A549 (cell line): ENCODE results near the gene MIX23. TPM values are rescaled to one million over a fixed set of nuclear protein-coding genes. Genes with fewer than 3 reads are reported as not detected.

ENCODE experiments used
- ATAC-seq, 2 experiments: fragments of 200-7000 bp in 1 of 2; fragments of >200 bp in 1 of 2; cut with Nextera tagmentation in 1 of 2; cut with Tn5 transposase in 1 of 2; 3 replicates each; pipeline versions ENCODE4 v1.8.0 to v1.9.1; 2018 to 2020; ENCODE audit warnings: mild to moderate bottlenecking in 1 of 2, moderate library complexity in 1 of 2
- CTCF ChIA-PET: fragments of 300-600 bp; sonication (Branson Sonifier 250); formaldehyde crosslinking; extraction: SDS; loops from one replicate; lab custom pipeline; 2021; ENCODE audit warnings: antibody characterized with exemption, inconsistent platforms; lab: Yijun Ruan, JAX
- POLR2A ChIA-PET: fragments of 350-600 bp; formaldehyde crosslinking; extraction: SDS; loops from one replicate; lab custom pipeline; 2021; ENCODE audit warnings: antibody characterized with exemption, inconsistent platforms; lab: Yijun Ruan, JAX
- DNase-seq, 2 experiments: peaks; one replicate each; pipeline versions ENCODE4 v3.0.0 to v3.0.0-alpha.2; 2011 to 2016; ENCODE audit warnings: low read depth in 1 of 2, low spot score in 1 of 2
- FAIRE-seq: peaks from 2 replicates; lab custom pipeline; 2011; peaks lifted over from hg19 to GRCh38; lab: Jason Lieb, UNC
- H3K27ac ChIP-seq, 2 experiments: fragments of >200 bp; sonication (Bioruptor Twin); formaldehyde crosslinking; 3 replicates each; pipeline ENCODE4 v1.5.1; 2016 to 2017
- H3K4me1 ChIP-seq: fragments of >200 bp; sonication (Bioruptor Twin); formaldehyde crosslinking; 3 replicates; pipeline ENCODE4 v1.6.1; 2016
- H3K4me2 ChIP-seq: fragments of >200 bp; sonication (Bioruptor Twin); formaldehyde crosslinking; 3 replicates; pipeline ENCODE4 v1.6.1; 2016
- H3K4me3 ChIP-seq: fragments of >200 bp; sonication (Bioruptor Twin); formaldehyde crosslinking; 3 replicates; pipeline ENCODE4 v1.5.1; 2016
- H3K9me3 ChIP-seq: fragments of >200 bp; sonication (Bioruptor Twin); formaldehyde crosslinking; 3 replicates; pipeline ENCODE4 v1.6.1; 2016
- BCL3 ChIP-seq: fragments of >200 bp; sonication (Bioruptor Twin); formaldehyde crosslinking; IDR thresholded peaks from 3 replicates; pipeline ENCODE4 v1.6.1; 2016
- CBX8 ChIP-seq: fragments of 200-600 bp; sonication (generic); IDR thresholded peaks from 2 replicates; pipeline ENCODE4 v1.6.1; 2016
- CEBPB ChIP-seq, 2 experiments: fragments of >200 bp in 1 of 2; sonication (Bioruptor Twin) in 1 of 2; formaldehyde crosslinking in 1 of 2; IDR thresholded peaks; 2 replicates each; pipeline ENCODE4 v1.6.1; 2012 to 2016
- CTCF ChIP-seq: fragments of >200 bp; sonication (Bioruptor Twin); formaldehyde crosslinking; IDR thresholded peaks from 3 replicates; pipeline ENCODE4 v1.5.1; 2016
- E2F6 ChIP-seq: IDR thresholded peaks from 2 replicates; pipeline ENCODE4 v1.6.1; 2012; ENCODE audit warnings: low read depth, borderline replicate concordance
- EHMT2 ChIP-seq: fragments of 200-600 bp; sonication (generic); IDR thresholded peaks from 2 replicates; pipeline ENCODE4 v1.6.1; 2016; ENCODE audit warnings: antibody characterized with exemption, low read depth, mild to moderate bottlenecking, moderate library complexity
- ELK1 ChIP-seq: fragments of 150-350 bp; IDR thresholded peaks from 2 replicates; pipeline ENCODE4 v1.6.1; 2014; ENCODE audit warnings: low read depth, mild to moderate bottlenecking, low read length
- EP300 ChIP-seq, 2 experiments: fragments of >200 bp; sonication (Bioruptor Twin); formaldehyde crosslinking; IDR thresholded peaks; 2 replicates in 1 of 2; 3 replicates in 1 of 2; pipeline ENCODE4 v1.6.1; 2016 to 2017
- ESRRA ChIP-seq: fragments of 150-350 bp; IDR thresholded peaks from 2 replicates; pipeline ENCODE4 v1.6.1; 2014; ENCODE audit warnings: mild to moderate bottlenecking, low read length, borderline replicate concordance
- HMGXB4 ChIP-seq: fragments of 250-450 bp; sonication (Bioruptor Pico); IDR thresholded peaks from 2 replicates; pipeline ENCODE4 v1.5.0; 2021; ENCODE audit warnings: mild to moderate bottlenecking, moderate library complexity, borderline replicate concordance
- HOXB13 ChIP-seq: fragments of 250-450 bp; sonication (Bioruptor Pico); IDR thresholded peaks from 2 replicates; pipeline ENCODE4 v1.5.0; 2020; ENCODE audit warnings: low read depth, mild to moderate bottlenecking, moderate library complexity
- JUN ChIP-seq, 2 experiments: fragments of >200 bp; sonication (Bioruptor Twin); formaldehyde crosslinking; IDR thresholded peaks; 2 replicates in 1 of 2; 3 replicates in 1 of 2; pipeline ENCODE4 v1.6.1; 2016 to 2017
- MAX ChIP-seq: IDR thresholded peaks from 2 replicates; pipeline ENCODE4 v1.6.1; 2012
- MAZ ChIP-seq: fragments of 150-350 bp; IDR thresholded peaks from 2 replicates; pipeline ENCODE4 v1.6.1; 2014; ENCODE audit warnings: antibody characterized with exemption, low read depth, low read length, borderline replicate concordance
- MYC ChIP-seq: IDR thresholded peaks from 2 replicates; pipeline ENCODE4 v1.6.1; 2012; ENCODE audit warnings: mild to moderate bottlenecking, inconsistent platforms, low read length, improper control_type of control experiment, borderline replicate concordance
- NFE2L2 ChIP-seq: fragments of 150-350 bp; conservative IDR thresholded peaks from 2 replicates; pipeline ENCODE4 v1.6.1; 2014; ENCODE audit warnings: low read length
- NPAS2 ChIP-seq: fragments of 250-450 bp; sonication (Bioruptor Pico); IDR thresholded peaks from 2 replicates; pipeline ENCODE4 v1.8.0; 2022; ENCODE audit warnings: mild to moderate bottlenecking, moderate library complexity, borderline replicate concordance
- PHF8 ChIP-seq: fragments of 200-600 bp; sonication (generic); IDR thresholded peaks from 2 replicates; pipeline ENCODE4 v1.6.1; 2016; ENCODE audit warnings: low read depth, mild to moderate bottlenecking, antibody characterized with exemption, moderate library complexity, borderline replicate concordance
- POLR2A ChIP-seq: IDR thresholded peaks from 2 replicates; pipeline ENCODE4 v1.6.1; 2012; ENCODE audit warnings: mild to moderate bottlenecking, low read length
- RAD21 ChIP-seq, 2 experiments: fragments of >200 bp in 1 of 2; sonication (Bioruptor Twin) in 1 of 2; formaldehyde crosslinking in 1 of 2; IDR thresholded peaks in 1 of 2; conservative IDR thresholded peaks in 1 of 2; 2 replicates in 1 of 2; 3 replicates in 1 of 2; pipeline ENCODE4 v1.6.1; 2012 to 2018; ENCODE audit warnings: inconsistent platforms in 1 of 2
- RARB ChIP-seq: fragments of 250-450 bp; sonication (Bioruptor Pico); IDR thresholded peaks from 2 replicates; pipeline ENCODE4 v1.8.0; 2021; ENCODE audit warnings: mild to moderate bottlenecking, moderate library complexity
- SMC3 ChIP-seq: fragments of >200 bp; sonication (Bioruptor Twin); formaldehyde crosslinking; IDR thresholded peaks from 3 replicates; pipeline ENCODE4 v1.6.1; 2018; ENCODE audit warnings: inconsistent platforms
- TFCP2L1 ChIP-seq: fragments of 250-450 bp; sonication (Bioruptor Pico); IDR thresholded peaks from 2 replicates; pipeline ENCODE4 v1.5.0; 2021; ENCODE audit warnings: mild to moderate bottlenecking
- ZNF302 ChIP-seq: fragments of 250-450 bp; sonication (Bioruptor Pico); IDR thresholded peaks from 2 replicates; pipeline ENCODE4 v1.9.0; 2021; ENCODE audit warnings: inconsistent platforms, mild to moderate bottlenecking, moderate library complexity
- ZSCAN20 ChIP-seq: fragments of 250-450 bp; sonication (Bioruptor Pico); IDR thresholded peaks from 2 replicates; pipeline ENCODE4 v1.8.0; 2022; ENCODE audit warnings: mild to moderate bottlenecking, moderate library complexity
- WGBS: methylation state at CpG from one replicate; pipeline ENCODE4 v1.1.6; 2017; ENCODE audit errors: missing lambda C conversion rate; 5-methylcytosine and 5-hydroxymethylcytosine counted together
- polyA plus RNA-seq, 4 experiments: library from polyadenylated mRNA; depleted of rRNA in 3 of 4; stranded (reverse); fragments of >200 nt; fragmentation: RNase III in 1 of 4; extraction: RNeasy Plus Mini Kit Qiagen cat#74134 plus additional on column Dnase treatment in 1 of 4; gene quantifications; 2 replicates in 3 of 4; 3 replicates in 1 of 4; pipeline ENCODE4 v1.2.3, GENCODE V29; 2011 to 2017

The MIX23 gene
- polyA plus RNA-seq, 2 of the 4 experiments (the other 2 are of a cell fraction), result 51.6 to 54.1 TPM

GRCh38 chr3:122383771-122384697 lies 1.0 kb upstream of the MIX23 start, which contains the start of gene FAM162A:
Gene FAM162A, plus strand, starts transcription at chr3:122384182. Its CDS starts 84 bp downstream, at chr3:122384266.
- POLR2A ChIA-PET, result interaction anchor here (0.5 to 3.6 kb wide), 17 partner anchors 9 to 818 kb away, joined by 3 to 26 read pairs (median 4); partner anchors contain the start of genes DTX3L, HSPBAP1, PARP9 and SEC22A
- Histone ChIP-seq H3K4me2 (peak within 1 kb of the TSS; percentile 98), H3K27ac (peak within 1 kb of the TSS; percentile 83 to 92), H3K9me3 (no peaks in the 10 kb centered on the region), H3K4me3 (peak within 1 kb of the TSS; percentile 84), H3K4me1 (peaks cover 15% of the 10 kb centered on the region; the same call in 2 of the 3 replicates)
- FAIRE-seq (no peak), ATAC-seq (peak; percentile 92 to 98), DNase-seq (peak; percentile 80 to 95)
- 2% methylated on average over 24 of the region's 52 CpGs for WGBS
- CTCF ChIA-PET, result interaction anchor here (0.5 to 3.3 kb wide), 21 partner anchors 10 to 838 kb away, joined by 3 to 26 read pairs (median 3); partner anchors contain the start of genes KPNA1 and POLQ
- TF ChIP-seq POLR2A (peak; percentile 90), PHF8 (0 out of 2 replicates have a peak, but pooled peaks have one; percentile 52), ZNF302 (CRISPR knock-in tag) (no peak), CTCF (peak; percentile 72), NPAS2 (CRISPR knock-in tag) (no peak), RARB (CRISPR knock-in tag) (no peak), BCL3 (peak; percentile 89), TFCP2L1 (no peak), RAD21 (conservative IDR thresholded peaks at IDR 0.05 in 1 of 2, IDR thresholded peaks at IDR 0.05 in 1 of 2) (peak; percentile 26 to 58; a peak in 3 of 5 replicates), MAX (peak; percentile 94), HMGXB4 (no peak), EHMT2 (no peak), CEBPB (IDR thresholded peaks at IDR 0.05) (no peak), SMC3 (peak; percentile 53), NFE2L2 (no peak), ZSCAN20 (CRISPR knock-in tag) (no peak), JUN (IDR thresholded peaks at IDR 0.05) (peak in 1 of 2 experiments; percentile 79; a peak in 4 of 5 replicates), ESRRA (peak; percentile 84), MAZ (no peak), CBX8 (no peak), MYC (peak; percentile 84), EP300 (IDR thresholded peaks at IDR 0.05) (no peak), HOXB13 (CRISPR knock-in tag) (no peak), E2F6 (peak; percentile 75), ELK1 (no peak)
